ENCODE measurements around the gene ARFIP1. TPM values are rescaled to one million over a fixed set of nuclear protein-coding genes. Genes with fewer than 3 reads are reported as not detected.

ARFIP1 gene
- total RNA-seq, 3 donors from 2014 or later (not counting 1 experiment from before 2014, with no cell fraction given): 13.7 to 20.6 (median 14.6) TPM

DNA sequence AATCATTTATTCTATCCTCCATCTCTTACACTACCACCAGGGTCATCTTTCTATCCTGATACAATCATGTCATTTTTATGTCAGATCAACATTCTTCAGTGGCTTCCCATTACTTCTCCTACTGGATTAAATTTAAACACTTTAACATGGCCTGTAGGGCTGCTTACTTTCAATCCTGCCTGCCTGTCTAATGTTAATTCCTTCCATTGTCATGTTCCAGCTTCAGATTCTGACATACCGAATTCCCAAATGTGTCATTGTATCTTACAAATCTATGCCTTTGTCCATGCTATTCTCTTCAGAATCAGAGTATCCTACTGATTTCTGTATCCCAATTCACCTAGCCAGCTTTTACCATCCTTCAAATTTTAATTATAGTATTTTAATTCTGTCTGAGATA lies 106.4 kb downstream of the ARFIP1 start:
- peaks cover 22% of the 10 kb centered on the region for H3K36me3 ChIP-seq (ENCODE audit: control insufficient read depth, insufficient read depth, low read length)
- H3K27me3 ChIP-seq (ENCODE audit: control insufficient read depth, insufficient read depth, low read length): no peaks in the 10 kb centered on the region
- intact Hi-C loops (cut with micrococcal nuclease): no loop called here
- no peaks in the 10 kb centered on the region for H3K36me3 Mint-ChIP-seq
- no peak overlapping the region for H3K27ac ChIP-seq (ENCODE audit: low read length)
- ATAC-seq (no peak), DNase-seq (no peak)
- H3K4me1 ChIP-seq (ENCODE audit: control insufficient read depth, insufficient read depth, low read length): no peaks in the 10 kb centered on the region
- no peak overlapping the region for H3K4me3 Mint-ChIP-seq
- H3K27ac Mint-ChIP-seq: no peak overlapping the region
- TF ChIP-seq, protein P1, sequence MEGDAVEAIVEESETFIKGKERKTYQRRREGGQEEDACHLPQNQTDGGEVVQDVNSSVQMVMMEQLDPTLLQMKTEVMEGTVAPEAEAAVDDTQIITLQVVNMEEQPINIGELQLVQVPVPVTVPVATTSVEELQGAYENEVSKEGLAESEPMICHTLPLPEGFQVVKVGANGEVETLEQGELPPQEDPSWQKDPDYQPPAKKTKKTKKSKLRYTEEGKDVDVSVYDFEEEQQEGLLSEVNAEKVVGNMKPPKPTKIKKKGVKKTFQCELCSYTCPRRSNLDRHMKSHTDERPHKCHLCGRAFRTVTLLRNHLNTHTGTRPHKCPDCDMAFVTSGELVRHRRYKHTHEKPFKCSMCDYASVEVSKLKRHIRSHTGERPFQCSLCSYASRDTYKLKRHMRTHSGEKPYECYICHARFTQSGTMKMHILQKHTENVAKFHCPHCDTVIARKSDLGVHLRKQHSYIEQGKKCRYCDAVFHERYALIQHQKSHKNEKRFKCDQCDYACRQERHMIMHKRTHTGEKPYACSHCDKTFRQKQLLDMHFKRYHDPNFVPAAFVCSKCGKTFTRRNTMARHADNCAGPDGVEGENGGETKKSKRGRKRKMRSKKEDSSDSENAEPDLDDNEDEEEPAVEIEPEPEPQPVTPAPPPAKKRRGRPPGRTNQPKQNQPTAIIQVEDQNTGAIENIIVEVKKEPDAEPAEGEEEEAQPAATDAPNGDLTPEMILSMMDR (IDR thresholded peaks at IDR 0.05): no peak
- H3K27me3 Mint-ChIP-seq (ENCODE audit: low read depth in 2 of 2): no peaks in the 10 kb centered on the region
- WGBS (ENCODE audit: insufficient coverage): 100% methylated on average over 1 of the region's 1 CpG
- no peaks in the 10 kb centered on the region for H3K9me3 Mint-ChIP-seq
- no peak overlapping the region for H3K4me3 ChIP-seq (ENCODE audit: low read length)
- H3K4me1 Mint-ChIP-seq: no peaks in the 10 kb centered on the region
- no peaks in the 10 kb centered on the region for H3K9me3 ChIP-seq (ENCODE audit: control insufficient read depth, insufficient read depth, low read length)

DNA sequence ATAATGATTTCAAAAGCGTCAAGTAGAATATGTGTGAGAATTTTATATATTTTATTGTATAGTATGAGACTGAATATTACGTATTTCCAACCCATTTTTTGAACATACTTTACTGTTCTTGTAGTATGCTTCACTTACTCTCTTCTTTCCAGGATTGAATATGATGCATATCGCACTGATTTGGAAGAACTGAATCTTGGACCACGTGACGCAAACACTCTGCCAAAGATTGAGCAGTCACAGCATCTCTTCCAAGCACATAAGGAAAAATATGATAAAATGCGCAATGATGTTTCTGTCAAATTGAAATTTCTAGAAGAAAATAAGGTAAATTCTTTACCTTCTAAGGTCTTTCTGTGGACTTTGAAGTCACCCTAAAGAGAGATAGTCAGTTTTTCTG lies 108.2 kb downstream of the ARFIP1 start:
- ATAC-seq (no peak), DNase-seq (no peak)
- H3K9me3 ChIP-seq (ENCODE audit: control insufficient read depth, insufficient read depth, low read length): no peaks in the 10 kb centered on the region
- Mint-ChIP-seq H3K27me3 (ENCODE audit: low read depth in 2 of 2) (no peaks in the 10 kb centered on the region), H3K4me3 (no peak overlapping the region), H3K4me1 (peaks cover 0 to 2% of the 10 kb centered on the region in 2 donors), H3K36me3 (no peaks in the 10 kb centered on the region), H3K27ac (no peak overlapping the region), H3K9me3 (no peaks in the 10 kb centered on the region)
- peaks cover 30% of the 10 kb centered on the region for H3K36me3 ChIP-seq (ENCODE audit: control insufficient read depth, insufficient read depth, low read length)
- no peaks in the 10 kb centered on the region for H3K27me3 ChIP-seq (ENCODE audit: control insufficient read depth, insufficient read depth, low read length)
- 100% methylated on average over 4 of the region's 6 CpGs for WGBS (ENCODE audit: insufficient coverage)
- H3K4me3 ChIP-seq (ENCODE audit: low read length): no peak overlapping the region
- H3K4me1 ChIP-seq (ENCODE audit: control insufficient read depth, insufficient read depth, low read length): no peaks in the 10 kb centered on the region
- intact Hi-C loops (cut with micrococcal nuclease): no loop called here
- TF ChIP-seq, protein P1 (IDR thresholded peaks at IDR 0.05): no peak
- H3K27ac ChIP-seq (ENCODE audit: low read length): no peak overlapping the region

DNA sequence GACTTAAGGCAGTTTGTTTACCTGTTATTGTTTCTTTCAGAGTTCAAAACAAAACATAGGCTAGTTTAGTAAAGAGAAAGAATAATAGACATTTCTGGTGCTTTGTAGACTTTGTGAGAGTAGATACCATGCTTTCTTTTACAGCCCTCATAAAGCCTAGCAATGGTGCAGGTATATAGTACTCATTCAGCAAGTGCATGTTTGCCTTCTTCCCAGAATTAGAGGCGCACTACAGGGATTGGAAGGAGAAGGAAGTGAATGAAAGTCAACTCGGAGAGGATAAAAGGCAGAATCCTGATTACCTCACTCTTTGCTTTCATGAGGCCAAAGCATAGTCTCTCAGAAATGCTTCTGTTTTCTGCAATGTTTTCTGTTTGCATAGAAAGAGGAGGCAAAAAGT lies 113.2 kb downstream of the ARFIP1 start:
- no peak overlapping the region for H3K27ac Mint-ChIP-seq
- peaks cover 32% of the 10 kb centered on the region for H3K36me3 ChIP-seq (ENCODE audit: control insufficient read depth, insufficient read depth, low read length)

DNA sequence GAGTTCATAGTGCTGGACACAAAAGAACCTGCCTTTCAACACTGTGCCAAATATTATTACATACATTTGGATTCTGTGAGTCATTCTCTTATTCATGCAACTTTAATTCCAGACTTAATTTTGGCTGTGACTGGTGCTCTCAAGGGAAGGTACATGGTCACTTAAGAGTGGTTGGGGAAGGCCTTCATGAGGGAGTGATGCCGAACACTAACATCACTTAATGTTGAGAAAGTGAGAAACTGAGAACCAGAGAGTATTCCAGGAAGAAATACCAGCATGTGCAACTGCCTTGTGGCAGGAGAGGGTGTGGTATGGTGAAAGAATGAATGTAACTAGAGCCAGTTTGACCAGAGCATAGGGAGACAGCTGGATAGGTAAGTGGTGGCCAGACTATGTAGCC lies 114.9 kb downstream of the ARFIP1 start:
- 100% methylated on average over 1 of the region's 1 CpG for WGBS (ENCODE audit: insufficient coverage)
- Mint-ChIP-seq H3K27ac (no peak overlapping the region), H3K27me3 (ENCODE audit: low read depth in 2 of 2) (no peaks in the 10 kb centered on the region), H3K9me3 (no peaks in the 10 kb centered on the region), H3K36me3 (no peaks in the 10 kb centered on the region), H3K4me3 (no peak overlapping the region), H3K4me1 (peaks cover 4 to 11% of the 10 kb centered on the region in 2 donors)
- Histone ChIP-seq H3K4me1 (ENCODE audit: control insufficient read depth, insufficient read depth, low read length) (no peaks in the 10 kb centered on the region), H3K27ac (ENCODE audit: low read length) (no peak overlapping the region), H3K27me3 (ENCODE audit: control insufficient read depth, insufficient read depth, low read length) (no peaks in the 10 kb centered on the region), H3K9me3 (ENCODE audit: control insufficient read depth, insufficient read depth, low read length) (no peaks in the 10 kb centered on the region), H3K36me3 (ENCODE audit: control insufficient read depth, insufficient read depth, low read length) (peaks cover 26% of the 10 kb centered on the region), H3K4me3 (ENCODE audit: low read length) (no peak overlapping the region)
- intact Hi-C loops (cut with micrococcal nuclease): no loop called here
- no peak for DNase-seq
- ATAC-seq: no peak
- TF ChIP-seq, protein P1 (IDR thresholded peaks at IDR 0.05): no peak

More for the DNA sequence above, 113.2 kb downstream of the ARFIP1 start:
- Histone ChIP-seq H3K9me3 (ENCODE audit: control insufficient read depth, insufficient read depth, low read length) (no peaks in the 10 kb centered on the region), H3K4me3 (ENCODE audit: low read length) (no peak overlapping the region), H3K27ac (ENCODE audit: low read length) (no peak overlapping the region), H3K4me1 (ENCODE audit: control insufficient read depth, insufficient read depth, low read length) (no peaks in the 10 kb centered on the region), H3K27me3 (ENCODE audit: control insufficient read depth, insufficient read depth, low read length) (no peaks in the 10 kb centered on the region)
- Mint-ChIP-seq H3K4me1 (peaks cover 4 to 11% of the 10 kb centered on the region in 2 donors), H3K27me3 (ENCODE audit: low read depth in 2 of 2) (no peaks in the 10 kb centered on the region), H3K36me3 (no peaks in the 10 kb centered on the region), H3K9me3 (no peaks in the 10 kb centered on the region), H3K4me3 (no peak overlapping the region)
- no peak for DNase-seq
- no peak for ATAC-seq
- TF ChIP-seq, protein P1 (IDR thresholded peaks at IDR 0.05): no peak
- intact Hi-C loops (cut with micrococcal nuclease): no loop called here
- WGBS (ENCODE audit: insufficient coverage): no CpG with 5 or more reads among the region's 2 CpGs

Data from natural killer cell (primary cell).